HG03565 (cell line): ENCODE results near the gene RNF224.

Experiments
- ATAC-seq: cut with Tn5 transposase; IDR thresholded peaks from one replicate; pipeline ENCODE4 v1.9.1; 2021; ENCODE audit warnings: mild to moderate bottlenecking, moderate library complexity; ENCODE audit not compliant: unreplicated experiment

RNF224 gene

GRCh38 chr9:137191691-137192447 is 35.4 kb upstream of the RNF224 start:
- ATAC-seq, result no peak

GRCh38 chr9:137192448-137192780 is 34.9 kb upstream of the RNF224 start:
- no peak for ATAC-seq

DNA sequence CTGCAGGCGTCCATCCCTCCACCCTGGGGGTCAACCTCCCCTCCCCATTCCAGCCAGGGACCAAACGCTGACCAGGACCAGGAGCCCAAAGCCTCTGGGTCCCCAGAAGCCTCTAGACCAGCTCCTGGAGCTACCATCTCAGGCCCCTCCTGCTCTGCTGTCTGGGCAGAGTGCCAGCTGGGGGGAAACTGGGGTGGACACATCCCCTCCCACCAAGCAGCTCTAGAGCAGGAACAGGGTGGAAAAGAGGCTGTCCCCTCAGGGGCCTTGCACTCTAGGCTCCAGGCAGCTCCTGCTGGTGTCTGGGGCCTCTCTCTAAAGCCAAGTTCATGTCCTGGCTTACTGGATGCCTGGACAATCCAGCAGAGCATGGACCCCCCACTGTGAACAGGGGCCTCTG is 34.4 kb upstream of the RNF224 start:
- ATAC-seq, result no peak

DNA sequence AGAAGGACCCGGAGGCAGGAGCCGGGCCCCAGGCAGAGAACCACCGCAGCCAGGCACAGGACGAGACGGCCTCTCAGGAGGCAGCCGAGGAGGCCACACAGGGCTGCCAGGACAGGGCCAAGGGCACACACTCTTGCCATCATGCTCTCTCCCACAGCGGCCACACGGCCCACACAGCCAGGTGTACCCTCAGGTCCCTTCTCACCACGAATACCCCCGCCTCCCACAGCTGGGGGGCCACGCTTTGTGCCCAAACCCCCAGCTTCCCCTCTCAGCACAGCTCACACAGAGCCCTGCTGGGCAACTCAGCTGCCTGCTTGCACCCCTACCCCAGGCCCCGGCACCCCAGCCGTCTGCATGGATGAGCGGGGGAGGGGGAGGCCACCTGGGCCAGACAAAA is 33.5 kb upstream of the RNF224 start:
- ATAC-seq, result no peak

DNA sequence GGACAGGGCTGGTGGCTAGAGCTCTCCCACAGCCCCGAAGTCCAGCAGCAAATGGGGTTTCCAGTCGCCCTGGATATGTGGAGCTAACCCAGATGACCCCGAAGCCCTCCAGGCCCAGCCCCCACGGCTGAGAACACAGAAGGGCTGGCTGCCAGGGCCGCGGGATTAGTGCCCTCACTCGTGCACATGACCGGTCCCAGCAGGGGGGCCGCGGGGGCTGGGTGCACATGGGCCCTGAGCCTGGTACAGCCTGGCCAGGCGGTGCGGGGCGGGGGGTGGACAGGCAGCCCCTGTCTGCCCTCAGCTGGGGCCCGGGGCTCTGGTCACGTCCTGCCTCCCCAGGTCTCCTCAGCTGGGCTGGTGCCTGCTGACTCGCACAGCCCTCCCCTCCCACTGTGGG is 32.9 kb upstream of the RNF224 start:
- ATAC-seq, result no peak

DNA sequence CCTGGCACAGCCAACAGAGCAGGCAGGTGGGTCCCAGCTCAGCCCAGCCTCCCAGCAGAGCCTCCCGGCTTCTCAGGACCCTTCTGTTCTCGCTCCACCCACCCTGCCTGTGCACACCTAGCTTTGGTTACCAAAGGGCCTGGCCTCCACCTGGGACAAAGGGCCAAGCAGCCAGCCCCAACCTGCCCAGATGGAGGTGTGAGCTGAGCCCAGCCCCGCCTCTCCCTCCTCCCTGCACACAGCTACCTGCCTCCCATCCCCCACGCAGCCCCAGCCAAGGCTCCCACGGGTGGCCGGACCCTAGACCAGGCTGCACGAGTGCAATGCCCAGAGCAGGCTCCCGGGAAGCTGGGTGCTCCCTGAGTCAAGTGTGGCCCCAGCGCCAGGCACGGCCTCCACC is 32.4 kb upstream of the RNF224 start:
- ATAC-seq, result no peak

GRCh38 chr9:137195525-137196220 is 31.6 kb upstream of the RNF224 start:
- no peak for ATAC-seq

DNA sequence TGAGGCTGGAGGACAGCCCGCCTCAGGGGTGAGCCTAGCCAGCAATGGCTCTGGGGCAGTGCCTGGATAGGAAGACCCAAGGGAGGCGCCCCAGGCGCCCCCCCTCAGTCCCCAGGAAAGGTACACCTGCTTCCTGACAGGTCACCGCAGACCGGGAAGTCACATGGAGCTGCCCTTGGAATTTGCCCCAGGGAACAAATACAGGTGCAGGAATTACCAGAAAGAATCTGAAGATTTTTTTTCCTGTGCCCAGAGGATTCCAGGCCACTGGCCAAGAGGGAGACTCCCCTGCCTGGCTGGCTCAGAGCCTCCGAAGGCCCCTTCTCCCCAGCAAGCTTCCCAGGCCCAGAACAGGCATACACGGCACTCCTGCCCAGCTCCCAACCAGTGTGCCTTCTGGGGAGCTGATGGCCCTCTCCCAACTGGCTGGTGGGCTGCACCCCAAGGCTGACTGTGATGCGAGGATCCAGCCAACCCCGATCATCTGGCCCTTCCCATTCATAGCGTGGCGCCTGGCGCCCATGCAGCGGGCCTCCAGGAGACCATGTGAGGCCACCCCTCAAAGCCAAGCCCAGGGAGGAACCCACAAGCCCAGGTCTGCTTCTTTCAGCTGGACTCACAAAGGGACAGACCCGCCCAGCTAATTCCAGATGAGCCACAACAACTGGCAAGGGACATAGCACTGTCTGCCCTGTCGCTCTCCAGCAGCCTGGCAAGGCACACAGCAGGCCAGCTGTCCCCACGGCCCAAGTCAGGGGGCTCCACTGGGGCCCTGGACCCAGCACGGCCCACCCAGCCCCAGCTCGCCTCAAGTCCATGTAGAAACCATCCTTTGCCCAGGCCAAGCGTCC is 29.0 kb upstream of the RNF224 start:
- no peak for ATAC-seq

GRCh38 chr9:137198902-137199283 is 28.4 kb upstream of the RNF224 start:
- no peak for ATAC-seq

DNA sequence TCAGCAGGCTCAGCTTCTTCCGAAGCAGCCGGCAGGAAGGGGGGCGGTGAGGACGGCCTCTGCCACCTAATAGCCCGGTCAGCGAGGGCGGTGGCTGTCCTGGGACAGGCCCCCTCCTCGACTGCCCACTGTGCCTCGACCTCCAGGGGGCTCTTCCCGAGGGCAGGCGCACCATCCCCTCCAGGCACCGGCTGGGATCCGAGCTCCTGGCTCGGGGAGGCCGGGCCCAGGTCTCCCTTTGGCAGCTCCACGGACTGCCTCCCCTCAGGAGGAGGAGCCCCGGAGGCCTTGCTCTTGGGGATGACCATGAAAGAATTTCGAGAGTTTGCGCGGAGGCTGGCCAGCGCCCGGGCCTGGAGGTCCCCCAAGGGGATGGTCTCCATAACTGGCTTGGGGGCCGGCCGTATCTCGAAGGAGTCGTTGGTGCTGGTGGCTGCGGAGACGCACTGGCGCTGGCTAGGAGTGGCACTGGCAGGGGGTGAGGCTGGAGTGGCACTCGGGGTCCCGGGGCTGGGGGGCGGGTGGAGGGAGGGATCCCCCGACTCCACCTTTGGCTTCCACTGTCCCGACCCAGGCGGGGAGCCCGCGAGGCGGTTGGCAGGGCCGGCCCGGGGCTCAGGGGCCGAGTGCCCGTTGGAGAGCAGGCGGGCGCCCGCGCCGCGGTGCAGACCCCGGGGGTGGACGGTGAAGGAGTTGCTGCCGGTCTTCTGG is 27.7 kb upstream of the RNF224 start:
- no peak for ATAC-seq

GRCh38 chr9:137200311-137201204 is 26.7 kb upstream of the RNF224 start, which contains the start of gene TPRN:
TSS of gene TPRN (minus strand) at chr9:137200741. CDS start at chr9:137200711, 30 bp downstream.
- ATAC-seq, result peak; percentile 81

- no peak for ATAC-seq
Measured at GRCh38 chr9:137201205-137201868, 26.0 kb upstream of the RNF224 start.

GRCh38 chr9:137202966-137203365 is 24.3 kb upstream of the RNF224 start:
- no peak for ATAC-seq

- no peak for ATAC-seq
Measured at GRCh38 chr9:137204731-137205125, 22.6 kb upstream of the RNF224 start.

DNA sequence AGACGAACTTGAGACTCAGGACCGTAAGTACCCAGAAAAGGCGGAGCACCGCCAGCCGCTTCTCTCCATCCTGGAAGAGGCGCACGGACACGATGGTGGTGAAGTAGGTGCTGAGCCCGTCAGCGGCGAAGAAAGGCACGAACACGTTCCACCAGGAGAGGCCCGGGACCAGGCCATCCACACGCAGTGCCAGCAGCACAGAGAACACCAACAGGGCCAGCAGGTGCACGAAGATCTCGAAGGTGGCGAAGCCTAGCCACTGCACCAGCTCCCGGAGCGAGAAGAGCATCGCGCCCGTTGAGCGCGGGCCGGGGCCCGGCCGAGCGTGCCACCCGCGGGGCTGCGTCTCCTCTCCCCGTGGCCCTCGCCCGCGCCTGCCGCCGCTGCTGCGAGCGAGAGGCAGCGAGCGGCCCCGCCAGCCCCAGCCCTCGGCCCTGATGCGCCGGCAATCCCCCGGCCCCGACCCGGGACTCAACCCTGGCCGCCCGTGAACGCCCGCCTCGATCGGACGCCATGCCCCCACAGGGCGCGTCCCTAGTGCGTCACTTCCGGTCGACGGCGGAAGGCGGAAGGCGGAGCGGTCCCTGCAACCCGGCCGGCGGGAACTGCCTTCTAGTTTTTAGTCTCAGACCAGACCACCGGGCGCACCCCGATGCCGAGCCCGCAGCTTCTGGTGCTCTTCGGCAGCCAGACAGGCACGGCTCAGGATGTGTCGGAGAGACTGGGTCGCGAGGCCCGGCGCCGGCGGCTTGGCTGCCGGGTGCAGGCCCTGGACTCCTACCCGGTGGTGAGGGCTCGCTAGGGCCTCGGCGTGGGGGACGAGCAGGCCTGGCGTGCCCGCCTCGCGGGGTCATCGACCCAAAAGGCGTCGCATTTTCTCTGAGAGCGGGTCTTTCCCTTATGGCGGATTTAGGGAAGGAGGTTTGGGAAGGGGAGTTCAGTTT is 21.9 kb upstream of the RNF224 start, which contains the start of the genes NDOR1 and TMEM203:
Gene NDOR1, plus strand, starts transcription at position 575 of the 944 bp plus-strand sequence. Its CDS starts 78 bp downstream, at position 653.
Gene TMEM203, minus strand, starts transcription at position 523 of the 944 bp plus-strand sequence. Its CDS starts 234 bp downstream, at position 289.
- peak; percentile 31 for ATAC-seq

GRCh38 chr9:137206602-137207001 is 20.7 kb upstream of the RNF224 start:
- ATAC-seq, result no peak

GRCh38 chr9:137211532-137211931 is 15.8 kb upstream of the RNF224 start:
- ATAC-seq, result no peak

- ATAC-seq, result no peak
Measured at GRCh38 chr9:137212520-137212919, 14.8 kb upstream of the RNF224 start.
